Chondrocyte (in vitro differentiated cells): ENCODE data around the gene PAPSS1. TPM values are rescaled to one million over a fixed set of nuclear protein-coding genes. Genes with fewer than 3 reads are reported as not detected.

ENCODE experiments used
- DNase-seq: peaks from one replicate; pipeline ENCODE4 v3.0.0; 2021; ENCODE audit warnings: mixed read lengths, low spot score
- H3K27ac Mint-ChIP-seq: one replicate; pipeline ENCODE4 v1.8.0; 2021; ENCODE audit warnings: mild to moderate bottlenecking, moderate library complexity, mixed read lengths; ENCODE audit not compliant: unreplicated experiment
- H3K27me3 Mint-ChIP-seq: 2 replicates; pipeline ENCODE4 v1.8.0; 2021; ENCODE audit warnings: low read depth, mixed read lengths
- H3K36me3 Mint-ChIP-seq: 2 replicates; pipeline ENCODE4 v1.8.0; 2021; ENCODE audit warnings: low read depth, mixed read lengths
- H3K4me1 Mint-ChIP-seq: 2 replicates; pipeline ENCODE4 v1.8.0; 2021; ENCODE audit warnings: low read depth, mild to moderate bottlenecking, mixed read lengths
- H3K4me3 Mint-ChIP-seq: one replicate; pipeline ENCODE4 v1.8.0; 2021; ENCODE audit warnings: mild to moderate bottlenecking, moderate library complexity, mixed read lengths; ENCODE audit not compliant: unreplicated experiment
- H3K9me3 Mint-ChIP-seq: 2 replicates; pipeline ENCODE4 v1.8.0; 2021; ENCODE audit warnings: low read depth, mixed read lengths
- total RNA-seq: library from RNA; stranded (reverse); gene quantifications from 3 replicates; pipeline ENCODE4 v1.2.1, GENCODE V29; 2021
- TF ChIP-seq, protein P1 (sequence below): fragments of 200-600 bp; sonication (generic); IDR thresholded peaks from 2 replicates; pipeline ENCODE4 v1.5.0; 2021; ENCODE audit warnings: antibody characterized with exemption, mild to moderate bottlenecking, moderate library complexity

The PAPSS1 gene
- total RNA-seq, 1 donor from 2014 or later: 105 TPM

DNA sequence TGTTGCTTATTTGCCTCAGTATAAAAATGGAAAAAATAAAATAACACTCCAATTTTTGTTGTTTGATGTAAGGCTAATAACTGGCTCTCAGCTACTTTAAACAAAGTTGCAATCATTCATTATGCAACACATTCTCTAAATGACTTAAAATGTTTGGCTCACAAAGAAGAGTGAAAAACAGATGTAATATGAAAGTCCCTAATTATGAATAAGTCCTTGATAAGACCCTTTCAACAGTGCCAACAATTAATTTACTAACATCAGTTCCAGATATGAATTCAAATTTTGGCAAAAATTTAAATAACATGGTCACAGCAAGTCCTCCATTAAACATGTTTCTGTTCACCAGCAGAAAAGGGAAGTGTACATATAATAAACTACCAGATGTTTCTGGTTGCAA is 69.8 kb downstream of the PAPSS1 start:
- no peak overlapping the region for H3K4me3 Mint-ChIP-seq
- no peak for DNase-seq
- TF ChIP-seq, protein P1, sequence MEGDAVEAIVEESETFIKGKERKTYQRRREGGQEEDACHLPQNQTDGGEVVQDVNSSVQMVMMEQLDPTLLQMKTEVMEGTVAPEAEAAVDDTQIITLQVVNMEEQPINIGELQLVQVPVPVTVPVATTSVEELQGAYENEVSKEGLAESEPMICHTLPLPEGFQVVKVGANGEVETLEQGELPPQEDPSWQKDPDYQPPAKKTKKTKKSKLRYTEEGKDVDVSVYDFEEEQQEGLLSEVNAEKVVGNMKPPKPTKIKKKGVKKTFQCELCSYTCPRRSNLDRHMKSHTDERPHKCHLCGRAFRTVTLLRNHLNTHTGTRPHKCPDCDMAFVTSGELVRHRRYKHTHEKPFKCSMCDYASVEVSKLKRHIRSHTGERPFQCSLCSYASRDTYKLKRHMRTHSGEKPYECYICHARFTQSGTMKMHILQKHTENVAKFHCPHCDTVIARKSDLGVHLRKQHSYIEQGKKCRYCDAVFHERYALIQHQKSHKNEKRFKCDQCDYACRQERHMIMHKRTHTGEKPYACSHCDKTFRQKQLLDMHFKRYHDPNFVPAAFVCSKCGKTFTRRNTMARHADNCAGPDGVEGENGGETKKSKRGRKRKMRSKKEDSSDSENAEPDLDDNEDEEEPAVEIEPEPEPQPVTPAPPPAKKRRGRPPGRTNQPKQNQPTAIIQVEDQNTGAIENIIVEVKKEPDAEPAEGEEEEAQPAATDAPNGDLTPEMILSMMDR: no peak
- H3K9me3 Mint-ChIP-seq: no peaks in the 10 kb centered on the region
- peaks cover 20% of the 10 kb centered on the region for H3K4me1 Mint-ChIP-seq
- H3K27ac Mint-ChIP-seq: no peak overlapping the region
- H3K27me3 Mint-ChIP-seq: no peaks in the 10 kb centered on the region
- peaks cover 32% of the 10 kb centered on the region for H3K36me3 Mint-ChIP-seq

DNA sequence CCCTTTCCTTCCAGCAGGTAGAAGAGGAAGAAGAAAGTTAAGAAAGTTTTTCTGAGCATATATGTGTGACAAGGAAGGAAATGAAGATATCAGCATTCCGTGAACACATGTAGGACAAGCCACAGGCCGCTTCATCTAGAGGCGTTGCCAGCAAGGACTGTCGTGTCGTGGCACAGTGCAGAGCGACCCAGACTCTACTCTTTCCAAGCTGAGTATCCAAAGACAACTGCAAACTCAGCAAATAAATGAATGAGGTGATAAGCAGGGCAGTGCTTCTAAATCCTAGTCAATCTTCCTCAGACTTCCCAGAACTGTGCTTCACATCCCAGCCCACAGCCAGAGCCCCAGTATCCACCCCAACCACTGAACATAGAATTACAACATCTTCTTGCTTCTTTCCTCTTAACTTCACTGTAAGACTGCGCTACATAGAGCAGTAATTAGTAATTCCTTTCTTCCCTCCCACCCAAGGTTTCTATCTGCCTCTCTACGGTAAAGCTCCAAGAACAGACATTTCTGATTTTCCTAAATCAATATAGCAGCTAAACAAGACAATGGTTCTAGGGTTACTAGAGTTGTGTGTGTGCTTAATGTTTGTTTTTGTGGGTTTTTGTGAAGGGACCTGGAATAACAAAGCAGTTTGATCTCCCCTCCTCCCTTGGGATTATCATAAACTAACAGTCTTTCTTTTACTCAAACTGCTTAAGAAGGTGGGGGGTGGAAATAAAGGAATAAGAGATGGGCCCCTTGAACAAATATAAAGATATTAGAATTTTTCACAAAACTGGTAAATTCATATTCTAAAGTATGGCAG is 71.6 kb downstream of the PAPSS1 start:
- Mint-ChIP-seq H3K36me3 (peaks cover 39% of the 10 kb centered on the region), H3K27me3 (no peaks in the 10 kb centered on the region), H3K9me3 (no peaks in the 10 kb centered on the region), H3K4me1 (peaks cover 16% of the 10 kb centered on the region), H3K27ac (no peak overlapping the region), H3K4me3 (no peak overlapping the region)
- TF ChIP-seq, protein P1: no peak
- no peak for DNase-seq

DNA sequence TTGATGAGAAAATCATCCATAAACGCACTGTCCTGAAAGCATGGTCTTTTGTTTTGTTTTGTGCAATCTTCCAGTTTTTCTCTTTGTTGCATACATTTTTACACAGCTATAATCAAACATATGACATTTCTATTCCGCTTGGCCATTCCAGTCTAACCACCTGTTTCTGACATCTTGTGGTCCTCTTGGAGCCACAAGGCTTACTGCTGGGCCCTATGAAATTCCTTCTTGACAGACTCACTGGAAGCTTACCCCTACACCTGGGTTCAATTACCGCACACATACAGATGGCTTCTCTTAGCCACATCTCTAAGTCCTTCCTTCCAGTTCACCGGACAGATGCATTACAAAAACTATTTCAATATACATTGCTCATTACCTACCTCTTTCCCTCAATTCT is 72.4 kb downstream of the PAPSS1 start:
- H3K27ac Mint-ChIP-seq: no peak overlapping the region
- H3K9me3 Mint-ChIP-seq: no peaks in the 10 kb centered on the region
- H3K27me3 Mint-ChIP-seq: no peaks in the 10 kb centered on the region
- H3K36me3 Mint-ChIP-seq: peaks cover 37% of the 10 kb centered on the region
- TF ChIP-seq, protein P1: no peak
- H3K4me3 Mint-ChIP-seq: no peak overlapping the region
- peaks cover 16% of the 10 kb centered on the region for H3K4me1 Mint-ChIP-seq
- DNase-seq: no peak

DNA sequence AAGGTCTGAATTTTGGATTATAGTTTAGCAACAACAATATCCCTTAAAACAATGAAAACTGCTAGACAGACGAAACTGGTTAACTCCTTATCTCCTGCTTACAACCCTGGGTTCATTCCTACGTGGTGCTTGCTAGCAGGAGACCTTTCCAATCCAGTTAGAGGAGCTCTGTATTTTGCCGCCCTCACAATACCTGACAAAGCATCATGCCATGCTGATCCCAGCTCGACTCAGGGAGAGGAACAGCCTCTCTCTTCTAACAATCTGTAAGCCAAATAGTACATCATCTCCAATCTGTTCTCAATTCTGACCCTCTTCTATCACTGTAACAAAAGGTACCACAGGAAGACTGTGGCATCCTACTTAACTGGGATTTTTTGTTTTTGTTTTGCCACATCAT is 74.4 kb downstream of the PAPSS1 start:
- TF ChIP-seq, protein P1: no peak
- H3K27me3 Mint-ChIP-seq: no peaks in the 10 kb centered on the region
- H3K27ac Mint-ChIP-seq: no peak overlapping the region
- no peak overlapping the region for H3K4me3 Mint-ChIP-seq
- no peak for DNase-seq
- H3K36me3 Mint-ChIP-seq: peaks cover 25% of the 10 kb centered on the region
- peaks cover 19% of the 10 kb centered on the region for H3K4me1 Mint-ChIP-seq
- H3K9me3 Mint-ChIP-seq: no peaks in the 10 kb centered on the region

DNA sequence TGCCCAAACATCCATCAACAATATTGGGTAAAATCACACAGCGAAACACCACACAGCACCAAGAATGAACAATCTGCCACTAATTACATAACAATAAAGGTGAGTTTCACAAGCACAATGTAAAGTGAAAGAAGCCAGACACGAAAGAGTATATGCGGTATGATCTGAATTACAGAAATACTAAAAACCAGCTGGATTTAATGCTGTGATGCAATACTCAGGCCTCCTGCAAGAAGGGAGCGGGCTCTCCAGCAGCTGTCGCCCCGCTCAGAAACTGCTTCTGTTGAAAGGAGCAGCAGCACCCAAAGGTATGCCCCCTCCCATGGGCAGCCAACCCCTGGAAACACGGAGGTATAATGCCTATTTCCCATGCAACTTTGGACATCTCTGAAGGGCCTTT is 77.0 kb downstream of the PAPSS1 start:
- peaks cover 18% of the 10 kb centered on the region for H3K4me1 Mint-ChIP-seq
- H3K27ac Mint-ChIP-seq: no peak overlapping the region
- no peak overlapping the region for H3K4me3 Mint-ChIP-seq
- peaks cover 20% of the 10 kb centered on the region for H3K36me3 Mint-ChIP-seq
- no peak for DNase-seq
- TF ChIP-seq, protein P1: no peak
- H3K27me3 Mint-ChIP-seq: no peaks in the 10 kb centered on the region
- no peaks in the 10 kb centered on the region for H3K9me3 Mint-ChIP-seq
